T-helper 2 cell (primary cell): Measurements from ENCODE around the gene CSNK2A1.
"Not testable (repeated sequence)": the region's sequence is repeated elsewhere in the genome, so short reads cannot be mapped to it uniquely, and the experiment has no call there.

Experiments
- DNase-seq, 5 experiments: peaks; one replicate each; pipeline versions ENCODE4 v3.0.0 to v3.0.0-alpha.2; 2012 to 2022
- total RNA-seq, 2 donors: gene quantifications; one replicate each; lab custom pipeline; 2026; lab: John Stamatoyannopoulos, UW

CSNK2A1 gene
- total RNA-seq = 62.4 to 78.0 reads per million in 2 donors

DNA sequence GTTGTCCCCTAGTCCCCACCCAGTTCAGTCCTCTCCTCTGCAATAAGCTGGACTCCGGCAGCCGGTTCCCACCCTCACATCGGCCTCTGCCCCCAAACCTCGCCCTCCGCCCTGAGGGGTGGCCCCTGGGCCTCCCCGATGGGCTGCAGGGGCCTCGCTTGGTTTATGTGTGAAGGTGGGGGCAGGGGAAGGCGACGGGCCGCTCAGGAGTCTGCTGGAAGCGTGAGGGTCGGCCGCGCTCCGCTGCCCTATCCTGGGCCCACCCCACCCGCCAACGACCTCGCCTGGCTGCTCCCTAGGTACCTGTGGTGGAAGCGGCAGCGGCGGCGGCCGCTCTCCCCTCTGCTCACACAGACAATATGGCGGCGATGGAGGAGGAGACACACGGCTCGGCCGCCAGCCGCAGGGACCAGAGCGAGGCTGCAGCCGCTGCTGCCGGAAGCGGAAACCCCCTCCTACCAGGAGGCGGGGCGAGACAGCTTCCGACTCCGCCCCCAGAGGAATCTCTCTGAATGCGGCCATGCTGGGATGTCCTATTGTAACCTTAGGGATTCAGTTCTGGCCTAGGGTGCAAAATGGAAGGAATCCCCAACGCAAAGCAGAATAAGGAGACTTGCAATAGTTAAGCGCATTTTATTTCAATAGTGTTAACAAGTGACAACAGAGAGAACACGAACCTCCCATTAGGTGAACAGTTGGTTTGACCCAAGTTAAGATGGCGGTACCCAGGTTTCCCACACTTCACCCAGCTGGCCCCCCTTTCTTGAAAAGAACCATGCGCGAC, at the start of gene CSNK2A1:
Gene CSNK2A1 (minus strand): TSS at position 422 of the 784 bp plus-strand sequence. CDS start 35,239 bp downstream, outside the sequence.
- peak; percentile 90 to 97 (median 94) for DNase-seq

DNA sequence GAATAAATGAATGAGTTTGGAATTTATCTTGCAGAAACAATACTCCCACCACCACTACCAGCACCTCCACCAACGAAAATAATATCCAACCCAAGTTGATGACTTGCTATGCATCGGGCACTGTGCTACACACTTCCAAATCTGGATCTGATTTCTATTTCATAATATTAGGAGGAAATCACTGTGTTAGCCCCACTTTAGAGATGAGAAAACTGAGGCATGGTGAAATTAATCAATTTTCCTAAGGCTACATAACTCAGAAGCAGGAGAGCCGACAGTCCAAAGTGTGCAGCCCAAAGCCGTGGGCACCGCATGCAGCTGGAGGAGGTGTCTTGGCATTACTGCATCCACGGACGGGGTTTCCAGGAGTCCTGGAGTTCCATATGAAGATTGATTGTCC, 48.9 kb upstream of the CSNK2A1 start:
- no peak for DNase-seq

DNA sequence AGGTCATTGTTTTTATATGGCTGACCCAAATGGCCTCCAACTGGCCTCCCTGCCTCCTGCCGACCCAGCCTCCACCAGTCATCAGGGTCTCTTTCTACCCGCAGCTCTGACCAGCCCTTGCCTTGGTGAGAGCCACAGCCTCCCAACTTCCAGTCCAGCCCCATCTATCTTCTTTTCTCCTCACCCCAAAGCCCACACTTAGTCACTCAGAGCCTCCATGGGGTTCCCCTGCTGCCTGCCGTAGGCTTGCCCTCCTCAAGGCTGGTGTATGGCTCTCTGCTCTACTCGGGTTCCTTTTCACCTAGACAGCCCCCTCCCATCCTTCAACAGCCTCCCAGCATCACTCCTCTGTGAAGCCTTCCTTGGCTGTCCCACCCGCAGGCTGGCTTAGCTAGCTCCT, 48.4 kb upstream of the CSNK2A1 start:
- no peak for DNase-seq

DNA sequence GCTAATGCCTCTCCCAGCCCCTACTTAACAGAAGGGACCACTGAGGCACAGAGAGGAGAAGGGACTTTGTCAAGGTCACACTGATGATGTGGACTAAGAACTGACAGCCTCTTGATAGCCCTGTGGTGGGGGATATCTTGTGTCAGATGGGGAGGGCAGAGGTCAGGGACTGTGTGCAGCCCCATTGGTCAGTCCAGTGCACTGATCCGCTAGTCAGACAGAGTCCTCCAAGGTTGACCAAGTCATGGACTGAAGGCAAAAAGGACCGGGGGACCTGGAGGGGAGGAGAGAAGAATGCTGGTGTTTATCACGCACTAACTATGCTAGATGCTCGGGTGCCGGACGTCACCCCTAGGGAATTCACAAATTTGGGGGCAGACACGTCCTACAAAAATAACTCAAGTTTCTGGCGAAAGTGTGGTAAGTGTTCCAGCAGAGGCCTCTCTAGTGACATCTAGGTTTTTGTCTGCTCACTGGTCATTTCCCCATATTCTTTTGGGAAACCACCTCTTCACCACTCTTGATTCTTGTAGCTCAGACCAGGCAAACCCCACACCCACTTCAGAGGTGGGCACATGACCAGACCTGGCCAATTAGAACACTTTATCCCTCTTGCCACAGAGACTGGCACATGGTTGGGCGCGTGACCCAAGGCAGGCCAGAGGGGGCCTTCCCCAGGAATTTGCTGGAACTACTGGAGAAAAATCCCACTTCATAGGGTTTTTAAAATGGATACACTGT, 45.5 kb upstream of the CSNK2A1 start:
- DNase-seq = no peak

DNA sequence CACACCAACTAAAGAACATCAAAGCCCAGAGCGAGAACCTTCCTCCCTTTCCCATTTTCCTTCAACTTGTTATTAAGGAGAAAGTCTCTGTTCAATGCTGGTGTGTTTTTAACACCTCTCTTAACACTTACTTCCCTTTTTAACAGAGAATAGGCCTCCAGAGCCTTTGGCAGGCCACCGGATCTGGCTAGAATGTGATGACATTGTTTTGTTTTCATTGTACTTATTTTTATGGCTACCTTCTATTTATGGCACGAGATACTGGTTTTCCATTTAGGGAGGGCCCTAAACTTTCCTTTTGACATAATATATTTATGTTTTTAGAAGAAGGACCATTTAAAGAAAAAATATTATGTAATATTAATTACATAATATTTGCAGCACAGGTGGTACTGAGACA, 44.9 kb upstream of the CSNK2A1 start:
- DNase-seq = no peak

DNA sequence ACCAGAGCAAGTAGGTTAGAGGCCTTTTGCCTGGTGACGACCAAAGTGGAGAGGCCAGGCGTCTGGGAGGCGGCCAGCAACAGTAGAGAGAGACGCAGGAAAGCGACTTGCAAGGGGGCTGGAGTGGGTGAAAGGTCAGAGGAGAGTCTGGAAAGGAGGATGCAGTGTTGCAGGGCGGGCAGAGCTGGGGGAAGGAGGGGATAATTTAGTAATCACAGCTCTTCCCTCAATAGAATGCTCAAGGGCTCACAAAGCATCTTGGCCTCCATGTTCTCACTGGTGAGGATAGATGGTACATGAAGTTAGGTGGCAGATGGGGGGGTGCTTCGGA, 41.3 kb upstream of the CSNK2A1 start:
- DNase-seq = no peak

DNA sequence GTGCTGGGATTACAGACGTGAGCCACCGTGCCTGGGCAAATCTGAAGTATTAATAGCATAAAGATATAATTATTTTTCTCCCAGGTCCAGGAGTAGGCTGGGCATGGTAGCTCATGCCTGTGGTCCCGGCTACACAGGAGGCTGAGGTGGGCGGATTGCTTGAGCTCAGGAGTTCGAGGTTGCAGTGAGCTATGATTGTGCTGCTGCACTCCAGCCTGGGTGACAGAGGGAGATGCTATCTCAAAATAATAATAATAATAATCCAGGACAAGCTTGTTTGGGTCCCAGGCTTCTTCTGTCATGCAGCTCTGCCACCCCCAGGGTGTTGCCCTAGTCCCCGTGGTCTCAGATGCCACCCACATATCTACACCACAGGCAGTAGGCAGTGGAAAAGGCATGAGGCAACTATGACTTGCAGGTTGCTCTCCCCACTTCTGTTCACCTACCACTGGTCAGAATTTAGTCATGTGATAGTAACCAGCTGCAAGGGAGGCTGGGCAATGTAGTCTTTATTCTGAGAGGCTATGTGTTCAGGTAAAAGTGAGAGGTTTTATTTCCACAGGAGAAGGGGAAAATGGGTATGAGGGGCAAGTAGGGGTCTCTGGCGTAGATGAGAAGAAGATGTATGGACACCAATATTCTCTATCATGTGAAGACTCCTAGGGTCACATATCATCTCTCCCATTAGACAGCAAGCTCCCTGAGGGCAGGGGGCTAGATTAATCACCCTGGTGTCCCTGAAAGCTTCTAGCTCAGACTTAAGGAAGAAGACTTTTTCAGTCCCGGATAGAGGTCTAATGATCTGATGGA, 40.8 kb upstream of the CSNK2A1 start:
- DNase-seq = peak in 1 of 5 experiments; percentile 13

DNA sequence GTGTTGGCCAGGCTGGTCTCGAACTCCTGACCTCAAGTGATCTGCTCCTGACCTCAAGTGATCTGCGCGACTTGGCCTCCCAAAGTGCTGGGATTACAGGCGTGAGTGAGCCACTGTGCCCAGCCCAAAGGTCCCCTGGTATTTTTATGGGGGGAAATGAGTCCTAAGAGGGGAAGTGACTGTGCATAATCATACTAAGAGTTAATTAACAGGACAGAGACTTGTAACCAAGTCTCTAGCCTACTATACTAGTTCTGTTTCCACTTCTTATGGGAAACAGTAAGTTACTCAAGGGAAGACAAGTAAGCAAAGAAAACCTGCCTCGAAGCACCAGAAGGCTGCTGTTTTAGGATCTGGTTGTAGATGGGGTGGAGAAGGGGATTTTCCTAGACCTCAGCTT, 38.6 kb upstream of the CSNK2A1 start:
- no peak for DNase-seq

DNA sequence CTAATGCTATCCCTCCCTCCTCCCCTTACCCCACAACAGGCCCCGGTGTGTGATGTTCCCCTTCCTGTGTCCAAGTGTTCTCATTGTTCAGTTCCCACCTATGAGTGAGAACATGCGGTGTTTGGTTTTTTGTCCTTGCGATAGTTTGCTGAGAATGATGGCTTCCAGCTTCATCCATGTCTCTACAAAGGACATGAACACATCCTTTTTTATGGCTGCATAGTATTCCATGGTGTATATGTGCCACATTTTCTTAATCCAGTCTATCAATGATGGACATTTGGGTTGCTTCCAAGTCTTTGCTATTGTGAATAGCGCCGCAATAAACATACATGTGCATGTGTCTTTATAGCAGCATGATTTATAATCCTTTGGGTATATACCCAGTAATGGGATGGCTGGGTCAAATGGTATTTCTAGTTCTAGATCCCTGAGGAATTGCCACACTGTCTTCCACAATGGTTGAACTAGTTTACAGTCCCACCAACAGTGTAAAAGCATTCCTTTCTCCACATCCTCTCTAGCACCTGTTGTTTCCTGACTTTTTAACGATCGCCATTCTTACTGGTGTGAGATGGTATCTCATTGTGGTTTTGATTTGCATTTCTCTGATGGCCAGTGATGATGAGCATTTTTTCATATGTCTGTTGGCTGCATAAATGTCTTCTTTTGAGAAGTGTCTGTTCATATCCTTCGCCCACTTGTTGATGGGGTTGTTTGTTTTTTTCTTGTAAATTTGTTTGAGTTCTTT, 35.5 kb upstream of the CSNK2A1 start:
- DNase-seq = not testable (repeated sequence)

DNA sequence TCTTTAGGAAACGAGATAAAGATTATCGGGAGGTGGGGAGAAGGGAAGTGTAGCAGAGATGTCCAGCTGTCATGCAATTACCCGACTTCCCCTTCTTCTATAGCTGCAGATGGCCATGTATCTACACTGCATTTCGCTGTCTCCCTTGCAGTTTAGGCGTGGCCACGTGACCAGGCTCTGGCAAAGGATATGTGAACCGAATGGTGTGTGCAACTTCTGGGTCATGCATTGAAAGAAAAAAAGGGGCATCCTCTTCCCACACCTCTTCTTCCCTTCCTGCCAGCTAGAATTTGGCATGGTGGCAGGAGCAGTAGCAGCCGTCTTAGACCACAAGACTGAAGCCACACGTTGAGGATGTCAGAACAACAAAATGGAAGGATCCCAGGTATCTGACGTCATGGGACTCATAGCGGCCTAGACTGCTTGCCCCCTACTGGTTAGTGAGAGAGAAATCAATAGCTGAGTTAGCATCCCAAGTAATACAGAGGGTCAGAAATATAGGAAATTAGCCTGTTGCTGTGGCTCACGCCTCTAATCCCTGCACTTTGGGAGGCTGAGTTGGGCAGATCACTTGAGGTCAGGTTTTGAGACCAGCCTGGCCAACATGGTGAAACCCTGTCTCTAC, 33.7 kb upstream of the CSNK2A1 start:
- peak in 1 of 5 experiments; percentile 15 for DNase-seq

DNA sequence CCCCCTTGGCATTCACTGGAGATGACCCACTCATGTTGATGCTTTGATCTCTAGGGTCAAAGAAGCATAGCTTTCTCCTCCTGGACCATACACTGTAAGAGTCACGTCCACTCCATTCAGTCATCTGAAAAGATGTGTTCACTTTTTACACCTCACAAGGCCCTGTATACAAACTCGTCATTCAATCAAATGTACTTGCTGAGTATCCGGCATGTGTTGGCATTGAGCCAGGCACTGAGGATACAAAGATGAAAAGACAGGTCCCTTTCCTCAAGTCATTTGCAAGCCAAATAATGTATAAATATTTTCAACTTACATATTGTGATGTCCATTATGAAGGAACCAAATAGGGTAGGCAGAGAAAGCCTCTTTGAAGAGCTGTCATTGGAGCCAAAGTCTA, 32.6 kb upstream of the CSNK2A1 start:
- DNase-seq = no peak

DNA sequence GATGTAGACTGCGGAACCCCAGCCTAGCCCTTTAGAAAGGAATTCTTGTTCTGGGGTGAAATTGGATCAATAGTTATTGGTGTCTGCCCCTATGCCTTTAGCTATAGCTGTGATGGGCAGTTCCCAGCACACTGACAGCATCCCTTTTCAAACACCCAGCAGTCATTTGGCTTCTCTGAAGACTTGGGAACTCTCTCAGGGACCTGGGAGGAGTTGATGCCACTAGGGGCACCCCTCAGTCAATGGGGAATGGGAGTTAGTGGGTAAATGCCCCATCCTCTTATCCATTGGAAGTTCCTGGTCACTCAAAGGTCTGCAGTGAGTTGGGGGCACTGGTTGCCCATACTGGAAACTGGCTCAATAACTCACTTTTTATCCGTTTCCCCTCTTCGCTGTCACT, 31.6 kb upstream of the CSNK2A1 start:
- DNase-seq = no peak

DNA sequence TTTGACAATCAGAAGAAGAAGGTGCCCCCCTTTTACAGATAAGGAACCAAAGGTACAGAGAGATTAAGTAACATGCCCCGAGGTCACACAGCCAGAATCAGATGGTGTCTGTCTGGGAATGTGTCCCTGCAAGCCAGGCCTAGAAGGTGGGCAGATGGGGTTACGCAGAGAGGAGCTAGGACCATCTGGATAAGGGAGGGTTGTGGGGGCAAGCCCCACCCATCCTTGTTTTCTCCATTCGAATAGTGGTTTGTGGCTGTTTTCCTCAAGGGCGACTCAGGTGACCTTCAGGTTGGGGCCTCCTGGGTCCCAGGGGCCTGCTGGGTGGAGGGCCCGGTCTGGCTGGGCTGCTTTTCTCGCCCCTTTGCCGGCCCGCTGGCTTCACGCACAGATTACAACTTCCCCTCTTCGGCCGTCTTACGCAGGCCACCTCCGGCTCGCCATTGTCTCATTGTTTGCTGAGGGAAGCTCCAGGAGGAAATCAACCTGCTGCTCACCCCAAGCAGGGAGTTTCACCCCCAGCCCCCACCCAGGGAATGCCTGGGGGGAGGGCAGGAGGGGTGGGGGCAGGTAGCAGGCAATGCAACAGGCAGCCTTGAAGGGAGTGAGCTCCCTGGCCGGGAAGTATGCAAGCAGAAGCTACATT, 30.8 kb upstream of the CSNK2A1 start:
- no peak for DNase-seq

DNA sequence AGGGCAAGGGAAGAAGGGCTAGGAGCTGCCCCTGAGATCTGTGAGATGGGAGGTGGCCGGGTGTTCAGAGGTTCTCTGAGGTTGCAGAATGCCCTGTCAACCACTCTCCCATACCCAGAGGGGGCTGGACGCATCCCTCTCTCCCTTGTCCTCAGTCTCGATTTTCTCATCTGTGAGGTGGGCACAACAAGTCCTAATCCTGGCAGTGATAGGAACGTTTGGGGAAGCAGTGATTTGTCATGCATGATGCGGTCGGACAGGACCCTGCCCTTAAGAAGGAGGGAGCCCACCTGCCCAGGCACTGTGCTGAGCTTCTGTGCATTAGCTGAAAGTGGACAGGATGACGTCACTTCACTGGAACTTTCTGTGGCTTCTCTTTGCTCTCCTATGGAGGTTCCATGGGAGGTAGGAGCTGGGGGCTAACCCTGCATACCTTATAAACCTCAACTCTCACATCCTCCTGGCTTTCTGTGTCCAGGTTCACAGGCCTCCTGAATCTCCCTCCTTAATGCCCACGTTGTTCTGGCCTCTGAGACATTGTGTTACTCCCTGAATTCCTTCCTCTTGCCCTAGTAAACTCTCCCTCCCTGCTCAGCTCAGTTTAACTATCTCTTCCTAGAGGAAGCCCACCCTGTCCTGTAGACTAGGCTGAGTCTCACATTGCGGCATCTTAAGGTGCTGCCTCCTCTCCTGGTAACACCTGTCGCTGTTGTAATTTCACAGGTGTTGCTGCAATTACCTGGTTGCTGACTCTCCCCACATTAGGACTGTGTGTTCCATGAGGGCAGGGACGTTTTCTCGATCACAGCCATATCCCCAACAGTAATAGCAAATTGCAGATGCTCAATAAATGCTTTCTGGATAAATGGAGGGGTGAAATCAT, 30.1 kb upstream of the CSNK2A1 start:
- no peak for DNase-seq

DNA sequence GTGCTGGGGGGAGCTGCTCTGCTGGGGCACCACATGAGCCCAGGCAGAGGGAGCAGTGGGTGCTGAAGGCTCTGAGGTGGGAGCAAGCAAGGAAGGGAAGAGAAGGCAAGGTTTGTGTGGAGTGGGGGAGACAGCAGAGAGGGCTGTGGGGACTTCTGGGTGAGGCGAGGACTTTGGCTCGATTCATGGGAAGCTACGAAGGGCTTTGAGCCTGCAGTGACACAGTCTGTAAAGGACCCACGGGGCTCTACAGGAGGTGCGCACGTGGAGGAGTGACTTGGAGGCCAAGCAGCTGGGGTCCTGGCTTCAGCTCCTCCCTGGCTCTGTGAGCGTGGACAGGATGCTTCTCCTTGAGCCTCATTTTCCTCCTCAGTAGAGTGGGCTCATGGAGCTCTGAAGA, 29.1 kb upstream of the CSNK2A1 start:
- no peak for DNase-seq

DNA sequence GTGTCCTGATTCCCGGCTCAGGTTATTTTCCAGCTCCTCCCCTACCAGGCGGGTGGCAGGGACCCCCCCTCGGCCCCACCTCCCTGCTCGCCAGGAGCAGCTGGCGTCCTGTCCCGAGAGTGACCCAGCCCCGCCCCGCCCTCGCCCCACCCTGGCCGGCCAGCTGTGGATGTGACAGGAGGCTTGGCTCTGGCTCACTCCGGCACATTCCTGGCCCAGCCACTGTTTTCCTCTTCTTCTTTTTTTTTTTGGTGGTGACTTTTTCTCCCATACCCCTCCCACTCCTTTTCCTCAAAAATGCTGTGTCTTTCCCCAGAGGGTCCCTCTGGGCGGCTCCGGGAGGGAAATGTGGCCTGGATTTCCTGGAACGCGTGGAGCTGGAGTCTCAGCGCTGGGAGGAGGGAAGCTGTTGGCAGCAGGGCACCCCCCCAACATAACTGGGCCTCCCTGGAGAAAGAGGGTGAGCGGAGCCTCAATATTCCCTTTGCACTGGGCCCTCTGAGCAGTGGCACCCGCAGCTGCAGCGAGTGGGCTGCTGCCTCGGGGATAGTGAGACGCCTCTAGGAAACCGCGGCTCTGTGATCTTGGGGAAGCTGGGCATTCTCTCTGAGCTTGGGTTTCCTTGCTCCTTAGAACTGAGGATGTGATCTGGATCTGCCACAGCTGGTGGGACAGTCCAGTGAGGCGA, 28.3 kb upstream of the CSNK2A1 start:
- no peak for DNase-seq

DNA sequence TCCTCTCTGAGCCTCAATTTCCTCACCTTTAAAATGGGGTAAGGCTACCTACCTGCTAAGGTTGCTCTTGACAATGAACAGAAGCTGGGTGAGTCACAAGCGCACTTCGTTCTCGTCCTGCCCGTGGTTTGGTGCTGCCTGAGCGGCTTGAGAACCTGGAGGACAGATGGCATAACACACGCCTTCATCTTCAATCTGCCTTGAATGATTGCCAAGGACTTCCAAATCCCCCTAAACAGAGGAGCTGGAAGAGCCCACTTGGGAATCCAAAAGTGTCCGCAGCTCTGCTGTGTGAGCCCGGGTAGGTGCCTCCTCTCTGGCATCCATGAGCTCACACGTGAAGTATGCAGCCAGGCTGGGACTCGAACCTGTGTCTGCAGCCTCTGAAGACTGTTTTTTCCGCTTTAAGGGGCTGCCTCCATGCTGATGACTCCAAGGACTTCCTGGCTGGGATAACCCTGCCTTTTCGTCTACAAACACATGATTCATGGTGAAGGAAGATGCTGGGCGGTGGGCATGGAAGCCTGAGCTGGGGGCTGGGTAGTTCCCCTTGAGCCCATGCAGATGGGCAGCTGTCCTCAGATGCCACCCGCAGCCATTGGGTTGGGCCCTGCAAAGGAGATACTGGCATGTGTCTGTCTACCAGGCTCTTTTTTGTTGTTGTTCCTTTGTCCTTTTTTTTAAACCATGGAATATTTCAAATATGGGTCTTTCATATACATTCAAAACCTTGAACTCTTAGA, 25.3 kb upstream of the CSNK2A1 start:
- no peak for DNase-seq

DNA sequence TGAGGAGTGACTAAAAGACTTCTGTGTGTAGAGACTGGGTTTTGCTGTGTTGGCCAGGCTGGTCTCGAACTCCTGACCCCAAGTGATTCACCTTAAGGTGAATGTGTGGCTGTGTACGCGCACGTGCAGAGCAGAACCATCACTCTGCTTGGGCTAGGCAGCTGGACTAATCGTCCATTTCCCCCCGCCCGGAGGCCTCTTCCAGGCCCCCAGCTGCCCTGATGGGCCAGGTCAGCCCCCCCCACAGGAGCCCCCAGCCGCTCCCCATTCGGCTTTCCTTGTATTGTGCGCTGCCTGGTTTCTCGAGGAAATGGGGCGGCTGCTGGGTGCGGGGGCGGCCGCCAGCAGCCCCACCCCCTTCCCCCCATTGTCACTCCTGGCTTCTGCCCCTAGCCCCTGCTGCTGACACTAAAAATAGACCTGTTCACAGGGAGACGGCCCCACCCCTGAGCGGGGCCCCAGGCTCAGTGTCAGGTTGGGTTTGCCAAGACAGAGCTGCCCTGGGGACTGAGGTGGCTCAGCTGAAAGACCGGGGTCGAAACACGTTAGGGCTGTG, 24.6 kb upstream of the CSNK2A1 start:
- no peak for DNase-seq

DNA sequence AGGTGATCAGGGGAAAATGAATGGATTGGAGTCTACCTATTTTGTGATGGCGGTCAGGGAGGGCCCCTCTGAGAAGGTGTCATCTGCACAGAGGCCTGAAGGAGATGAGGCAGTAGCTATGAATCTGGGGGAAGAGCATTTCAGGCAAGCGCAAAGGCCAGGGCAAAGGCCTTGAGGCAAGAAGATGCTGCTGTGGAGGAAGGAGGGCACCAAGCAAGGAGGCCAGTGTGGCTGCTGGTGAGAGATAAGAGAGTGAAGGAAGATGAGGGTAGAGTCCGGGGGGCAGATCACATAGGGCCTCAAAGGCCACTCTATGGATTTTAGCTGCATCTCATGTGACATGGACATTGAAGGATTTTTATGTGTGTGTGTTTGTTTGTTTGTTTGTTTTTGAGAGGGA, 20.6 kb upstream of the CSNK2A1 start:
- DNase-seq = no peak
